Neutrophil (primary cell): Measurements from ENCODE around the gene RNF126.

Experiments
- H3K27ac ChIP-seq: fragments of 200-600 bp; sonication (generic); 2 replicates; pipeline ENCODE4 v1.5.1; 2016; ENCODE audit warnings: mild to moderate bottlenecking, moderate library complexity
- H3K27me3 ChIP-seq: fragments of 200-600 bp; sonication (generic); 2 replicates; pipeline ENCODE4 v1.6.0; 2016; ENCODE audit warnings: mild to moderate bottlenecking
- H3K36me3 ChIP-seq: fragments of 200-600 bp; sonication (generic); 2 replicates; pipeline ENCODE4 v1.5.1; 2017
- H3K4me1 ChIP-seq, 2 experiments: fragments of 200-600 bp in 1 of 2; sonication (generic) in 1 of 2; 1 replicate in 1 of 2; 2 replicates in 1 of 2; pipeline versions ENCODE4 v1.5.1 to v1.6.1; 2013 to 2016; ENCODE audit warnings: low read depth in 1 of 2, low read length in 1 of 2, mild to moderate bottlenecking in 1 of 2, moderate library complexity in 1 of 2; ENCODE audit not compliant: control insufficient read depth in 1 of 2, insufficient read depth in 1 of 2
- H3K4me3 ChIP-seq, 2 experiments: fragments of 200-600 bp in 1 of 2; sonication (generic) in 1 of 2; 1 replicate in 1 of 2; 2 replicates in 1 of 2; pipeline ENCODE4 v1.5.1; 2013 to 2016; ENCODE audit warnings: low read depth in 1 of 2, low read length in 1 of 2, mild to moderate bottlenecking in 1 of 2, moderate library complexity in 1 of 2
- H3K9me3 ChIP-seq: fragments of 200-600 bp; sonication (generic); 2 replicates; pipeline ENCODE4 v1.5.1; 2016
- TF ChIP-seq, protein P1 (sequence below): fragments of 200-600 bp; sonication (generic); IDR thresholded peaks from 2 replicates; pipeline ENCODE4 v1.5.1; 2016; ENCODE audit warnings: antibody characterized with exemption

RNF126 gene

GRCh38 chr19:687569-688166, 24.7 kb upstream of the RNF126 start:
- Histone ChIP-seq H3K36me3 (no peaks in the 10 kb centered on the region), H3K9me3 (no peaks in the 10 kb centered on the region), H3K4me1 (no peaks in the 10 kb centered on the region), H3K27ac (no peak overlapping the region), H3K27me3 (no peaks in the 10 kb centered on the region), H3K4me3 (no peak overlapping the region)
- TF ChIP-seq, protein P1, sequence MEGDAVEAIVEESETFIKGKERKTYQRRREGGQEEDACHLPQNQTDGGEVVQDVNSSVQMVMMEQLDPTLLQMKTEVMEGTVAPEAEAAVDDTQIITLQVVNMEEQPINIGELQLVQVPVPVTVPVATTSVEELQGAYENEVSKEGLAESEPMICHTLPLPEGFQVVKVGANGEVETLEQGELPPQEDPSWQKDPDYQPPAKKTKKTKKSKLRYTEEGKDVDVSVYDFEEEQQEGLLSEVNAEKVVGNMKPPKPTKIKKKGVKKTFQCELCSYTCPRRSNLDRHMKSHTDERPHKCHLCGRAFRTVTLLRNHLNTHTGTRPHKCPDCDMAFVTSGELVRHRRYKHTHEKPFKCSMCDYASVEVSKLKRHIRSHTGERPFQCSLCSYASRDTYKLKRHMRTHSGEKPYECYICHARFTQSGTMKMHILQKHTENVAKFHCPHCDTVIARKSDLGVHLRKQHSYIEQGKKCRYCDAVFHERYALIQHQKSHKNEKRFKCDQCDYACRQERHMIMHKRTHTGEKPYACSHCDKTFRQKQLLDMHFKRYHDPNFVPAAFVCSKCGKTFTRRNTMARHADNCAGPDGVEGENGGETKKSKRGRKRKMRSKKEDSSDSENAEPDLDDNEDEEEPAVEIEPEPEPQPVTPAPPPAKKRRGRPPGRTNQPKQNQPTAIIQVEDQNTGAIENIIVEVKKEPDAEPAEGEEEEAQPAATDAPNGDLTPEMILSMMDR, result no peak

- Histone ChIP-seq H3K4me1 (peaks cover under 1% of the 10 kb centered on the region in 2 experiments), H3K27me3 (no peaks in the 10 kb centered on the region), H3K4me3 (no peak overlapping the region), H3K36me3 (no peaks in the 10 kb centered on the region), H3K27ac (no peak overlapping the region), H3K9me3 (no peaks in the 10 kb centered on the region)
- TF ChIP-seq, protein P1, result no peak
These were observed 23.7 kb upstream of the RNF126 start for GRCh38 chr19:686589-687297.

GRCh38 chr19:685454-685931, 22.5 kb upstream of the RNF126 start:
- Histone ChIP-seq H3K36me3 (no peaks in the 10 kb centered on the region), H3K4me3 (no peak overlapping the region), H3K9me3 (no peaks in the 10 kb centered on the region), H3K27ac (no peak overlapping the region), H3K4me1 (peaks cover 7 to 13% of the 10 kb centered on the region in 2 experiments), H3K27me3 (no peaks in the 10 kb centered on the region)
- TF ChIP-seq, protein P1, result no peak

- TF ChIP-seq, protein P1, result no peak
- H3K9me3 ChIP-seq, result no peaks in the 10 kb centered on the region
- no peaks in the 10 kb centered on the region for H3K36me3 ChIP-seq
- no peak overlapping the region for H3K27ac ChIP-seq
- peaks cover 27 to 36% of the 10 kb centered on the region in 2 experiments for H3K4me1 ChIP-seq
- H3K4me3 ChIP-seq, result no peak overlapping the region
- no peaks in the 10 kb centered on the region for H3K27me3 ChIP-seq
These were observed 19.8 kb upstream of the RNF126 start for GRCh38 chr19:682678-683320.

DNA sequence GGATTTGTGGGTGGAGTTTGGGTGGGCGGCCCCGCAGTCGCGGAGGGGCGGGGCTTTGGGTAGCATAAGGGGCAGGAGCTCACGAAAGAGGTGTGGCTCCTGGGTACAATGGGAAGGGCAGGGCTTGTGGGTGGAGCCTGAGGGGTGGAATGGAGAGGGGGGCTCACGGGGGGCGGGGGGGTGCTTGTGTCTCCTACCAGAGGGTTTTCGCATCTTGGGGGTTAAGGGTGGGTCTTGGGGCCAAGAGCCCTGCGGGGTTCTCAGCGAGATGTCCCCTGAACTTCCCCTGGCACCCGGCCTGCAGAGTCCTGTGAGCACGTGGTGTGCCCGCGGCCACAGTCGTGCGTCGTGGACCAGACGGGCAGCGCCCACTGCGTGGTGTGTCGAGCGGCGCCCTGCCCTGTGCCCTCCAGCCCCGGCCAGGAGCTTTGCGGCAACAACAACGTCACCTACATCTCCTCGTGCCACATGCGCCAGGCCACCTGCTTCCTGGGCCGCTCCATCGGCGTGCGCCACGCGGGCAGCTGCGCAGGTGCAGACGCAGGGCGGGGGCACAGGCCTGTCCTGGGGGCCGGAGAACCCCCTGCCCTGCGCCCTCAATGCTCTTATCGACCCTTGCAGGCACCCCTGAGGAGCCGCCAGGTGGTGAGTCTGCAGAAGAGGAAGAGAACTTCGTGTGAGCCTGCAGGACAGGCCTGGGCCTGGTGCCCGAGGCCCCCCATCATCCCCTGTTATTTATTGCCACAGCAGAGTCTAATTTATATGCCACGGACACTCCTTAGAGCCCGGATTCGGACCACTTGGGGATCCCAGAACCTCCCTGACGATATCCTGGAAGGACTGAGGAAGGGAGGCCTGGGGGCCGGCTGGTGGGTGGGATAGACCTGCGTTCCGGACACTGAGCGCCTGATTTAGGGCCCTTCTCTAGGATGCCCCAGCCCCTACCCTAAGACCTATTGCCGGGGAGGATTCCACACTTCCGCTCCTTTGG, 18.3 kb upstream of the RNF126 start:
- H3K4me1 ChIP-seq, result peaks cover 39 to 51% of the 10 kb centered on the region in 2 experiments

More for the DNA sequence above, 18.3 kb upstream of the RNF126 start:
- Histone ChIP-seq H3K4me3 (peak overlapping the region; percentile 68 to 69), H3K27me3 (no peaks in the 10 kb centered on the region), H3K27ac (peak overlapping the region; percentile 88), H3K9me3 (no peaks in the 10 kb centered on the region), H3K36me3 (no peaks in the 10 kb centered on the region)
- TF ChIP-seq, protein P1, result no peak
